PC-3 (cell line): ENCODE results near the gene NKD1. TPM values are rescaled to one million over a fixed set of nuclear protein-coding genes. Genes with fewer than 3 reads are reported as not detected.

ENCODE experiments used
- ATAC-seq: fragments of 200-7000 bp; cut with Tn5 transposase; 2 replicates; pipeline ENCODE4 v1.9.1; 2020; ENCODE audit warnings: mild to moderate bottlenecking, moderate library complexity
- BruUV-seq: library from RNA; stranded (reverse); fragments of 400-500 nt; replicated peaks from 2 replicates; lab custom pipeline; 2021; lab: Mats Ljungman, UMichigan
- CTCF ChIA-PET: fragments of 300-600 bp; sonication (Branson Sonifier 250); formaldehyde crosslinking; loops from one replicate; lab custom pipeline; 2022; ENCODE audit warnings: antibody characterized with exemption; lab: Charles Lee
- POLR2A ChIA-PET: fragments of 300-600 bp; sonication (Branson Sonifier 250); formaldehyde crosslinking; loops from one replicate; lab custom pipeline; 2022; ENCODE audit warnings: antibody characterized with exemption; ENCODE audit not compliant: unreplicated experiment; lab: Charles Lee
- DNase-seq: peaks from one replicate; pipeline ENCODE4 v3.0.0-alpha.2; 2015
- H2AFZ ChIP-seq: fragments of 300-600 bp; sonication (generic); 2 replicates; pipeline ENCODE4 v1.6.0; 2016; ENCODE audit warnings: antibody characterized with exemption, low read length
- H3F3A ChIP-seq: fragments of 300-600 bp; sonication (generic); one replicate; pipeline ENCODE4 v1.6.0; 2017; ENCODE audit warnings: antibody characterized with exemption, low read length, control low read depth, mild to moderate bottlenecking; ENCODE audit not compliant: unreplicated experiment
- H3K27ac ChIP-seq: fragments of 300-600 bp; sonication (generic); 2 replicates; pipeline ENCODE4 v1.5.1; 2016; ENCODE audit warnings: mild to moderate bottlenecking, low read length
- H3K27me3 ChIP-seq: fragments of 300-600 bp; sonication (generic); 2 replicates; pipeline ENCODE4 v1.6.1; 2016; ENCODE audit warnings: low read length, mixed read lengths
- H3K36me3 ChIP-seq: fragments of 300-600 bp; sonication (generic); 2 replicates; pipeline ENCODE4 v1.6.1; 2016; ENCODE audit warnings: low read depth, mixed run types, low read length, mixed read lengths
- H3K4me1 ChIP-seq: fragments of 300-600 bp; sonication (generic); 2 replicates; pipeline ENCODE4 v1.5.1; 2016; ENCODE audit warnings: low read length; ENCODE audit not compliant: insufficient read depth
- H3K4me2 ChIP-seq: fragments of 300-600 bp; sonication (generic); 2 replicates; pipeline ENCODE4 v1.6.0; 2016; ENCODE audit warnings: low read length
- H3K4me3 ChIP-seq: fragments of 300-600 bp; sonication (generic); 2 replicates; pipeline ENCODE4 v1.5.1; 2016; ENCODE audit warnings: mild to moderate bottlenecking, low read length, mixed read lengths
- H3K79me2 ChIP-seq: fragments of 300-600 bp; sonication (generic); 2 replicates; pipeline ENCODE4 v1.6.1; 2017; ENCODE audit warnings: low read length, mixed read lengths
- H3K9ac ChIP-seq: fragments of 300-600 bp; sonication (generic); 2 replicates; pipeline ENCODE4 v1.6.0; 2016; ENCODE audit warnings: mild to moderate bottlenecking, low read length
- H3K9me2 ChIP-seq: fragments of 300-600 bp; sonication (generic); replicated peaks from 2 replicates; pipeline ENCODE4 v1.6.1; 2016; ENCODE audit warnings: mixed run types, low read length, mixed read lengths
- H3K9me3 ChIP-seq: fragments of 300-600 bp; sonication (generic); 2 replicates; pipeline ENCODE4 v1.6.1; 2016; ENCODE audit warnings: low read length, mixed read lengths
- H4K20me1 ChIP-seq: fragments of 300-600 bp; sonication (generic); 2 replicates; pipeline ENCODE4 v1.6.1; 2016; ENCODE audit warnings: low read length, mixed read lengths
- CTCF ChIP-seq: fragments of 300-600 bp; sonication (generic); conservative IDR thresholded peaks from 2 replicates; pipeline ENCODE4 v1.5.1; 2017; ENCODE audit warnings: antibody characterized with exemption, low read depth, mild to moderate bottlenecking, low read length
- EZH2 ChIP-seq: fragments of 300-600 bp; sonication (generic); IDR thresholded peaks from one replicate; pipeline ENCODE4 v1.6.1; 2017; ENCODE audit warnings: antibody characterized with exemption, mild to moderate bottlenecking, low read length; ENCODE audit not compliant: unreplicated experiment
- EZH2phosphoT487 ChIP-seq: fragments of 300-600 bp; sonication (generic); IDR thresholded peaks from 2 replicates; pipeline ENCODE4 v1.6.1; 2018; ENCODE audit warnings: mild to moderate bottlenecking, antibody characterized with exemption, low read length, borderline replicate concordance
- intact Hi-C: fragments of 100-400 bp; cut with micrococcal nuclease; formaldehyde crosslinking; loops from 2 replicates; pipeline ENCODE4 v1.9.0; 2023
- total RNA-seq: library from RNA; depleted of rRNA; stranded (reverse); fragments of >200 nt; gene quantifications from 2 replicates; pipeline ENCODE4 v1.2.3, GENCODE V29; 2014

The NKD1 gene
- total RNA-seq, 1 experiment from 2014 or later = 0.07 TPM

- Histone ChIP-seq H4K20me1 (no peaks in the 10 kb centered on the region), H3K27me3 (no peaks in the 10 kb centered on the region), H3K9ac (no peak overlapping the region), H3K36me3 (no peaks in the 10 kb centered on the region), H3K4me1 (no peaks in the 10 kb centered on the region), H2AFZ (no peak overlapping the region), H3K9me2 (no peaks in the 10 kb centered on the region), H3F3A (no peaks in the 10 kb centered on the region), H3K79me2 (no peaks in the 10 kb centered on the region), H3K4me3 (no peak overlapping the region), H3K9me3 (no peaks in the 10 kb centered on the region), H3K4me2 (no peak overlapping the region), H3K27ac (no peak overlapping the region)
- DNase-seq = no peak
- ChIA-PET CTCF (no interaction called here), POLR2A (no interaction called here)
- BruUV-seq = no TSS peak
- no peak for TF ChIP-seq CTCF
- TF ChIP-seq EZH2phosphoT487 = no peak
- TF ChIP-seq EZH2 = no peak
- no peak for ATAC-seq
- intact Hi-C loops = loop anchor here (2.0 kb wide), 1 partner anchor 63 kb away; no protein-coding TSS in a partner anchor
Observed at GRCh38 chr16:50615891-50616290, 67.7 kb downstream of the NKD1 start.

GRCh38 chr16:50616386-50616785 is 68.2 kb downstream of the NKD1 start:
- DNase-seq (no peak), ATAC-seq (no peak)
- no TSS peak for BruUV-seq
- Histone ChIP-seq H3K4me2 (no peak overlapping the region), H3F3A (no peaks in the 10 kb centered on the region), H3K27ac (no peak overlapping the region), H4K20me1 (no peaks in the 10 kb centered on the region), H3K4me3 (no peak overlapping the region), H3K9me2 (no peaks in the 10 kb centered on the region), H3K4me1 (no peaks in the 10 kb centered on the region), H3K27me3 (no peaks in the 10 kb centered on the region), H3K9me3 (no peaks in the 10 kb centered on the region), H3K36me3 (no peaks in the 10 kb centered on the region), H3K9ac (no peak overlapping the region), H3K79me2 (no peaks in the 10 kb centered on the region), H2AFZ (no peak overlapping the region)
- intact Hi-C loops = loop anchor here (2.0 kb wide), 1 partner anchor 64 kb away; no protein-coding TSS in a partner anchor
- no peak for TF ChIP-seq EZH2
- no peak for TF ChIP-seq EZH2phosphoT487
- no peak for TF ChIP-seq CTCF
- ChIA-PET CTCF (no interaction called here), POLR2A (no interaction called here)

GRCh38 chr16:50616883-50617645 is 68.9 kb downstream of the NKD1 start:
- H3K9ac ChIP-seq = no peak overlapping the region
- no peaks in the 10 kb centered on the region for H4K20me1 ChIP-seq
- H3K36me3 ChIP-seq = no peaks in the 10 kb centered on the region
- H3K9me3 ChIP-seq = no peaks in the 10 kb centered on the region
- BruUV-seq = no TSS peak
- no peaks in the 10 kb centered on the region for H3K27me3 ChIP-seq
- no peak for DNase-seq
- no peaks in the 10 kb centered on the region for H3F3A ChIP-seq
- H3K4me3 ChIP-seq = no peak overlapping the region
- TF ChIP-seq CTCF (no peak), EZH2phosphoT487 (no peak), EZH2 (no peak)
- ChIA-PET POLR2A (no interaction called here), CTCF (no interaction called here)
- H3K4me1 ChIP-seq = no peaks in the 10 kb centered on the region
- ATAC-seq = no peak
- intact Hi-C loops = loop anchor here (2.0 kb wide), 1 partner anchor 64 kb away; no protein-coding TSS in a partner anchor
- H2AFZ ChIP-seq = no peak overlapping the region
- no peak overlapping the region for H3K27ac ChIP-seq
- no peaks in the 10 kb centered on the region for H3K79me2 ChIP-seq
- no peaks in the 10 kb centered on the region for H3K9me2 ChIP-seq
- H3K4me2 ChIP-seq = no peak overlapping the region
